LHCN-M2 (cell line): ENCODE measurements around the gene RDH11. TPM values are rescaled to one million over a fixed set of nuclear protein-coding genes. Genes with fewer than 3 reads are reported as not detected.
"Not testable (repeated sequence)": the region's sequence is repeated elsewhere in the genome, so short reads cannot be mapped to it uniquely, and the experiment has no call there.

Source experiments
- DNase-seq: peaks from one replicate; pipeline ENCODE4 v3.0.0-alpha.2; 2012; ENCODE audit warnings: low read depth
- polyA plus RNA-seq: library from polyadenylated mRNA; unstranded; fragments of >200 nt; gene quantifications from one replicate; pipeline ENCODE4 v1.2.1, GENCODE V29; 2012; ENCODE audit warnings: missing spikeins
- total RNA-seq: library from RNA; depleted of rRNA; stranded (reverse); fragments of >200 nt; gene quantifications from 2 replicates; pipeline ENCODE4 v1.2.3, GENCODE V29; 2014; rRNA removed

RDH11 gene, protein sequence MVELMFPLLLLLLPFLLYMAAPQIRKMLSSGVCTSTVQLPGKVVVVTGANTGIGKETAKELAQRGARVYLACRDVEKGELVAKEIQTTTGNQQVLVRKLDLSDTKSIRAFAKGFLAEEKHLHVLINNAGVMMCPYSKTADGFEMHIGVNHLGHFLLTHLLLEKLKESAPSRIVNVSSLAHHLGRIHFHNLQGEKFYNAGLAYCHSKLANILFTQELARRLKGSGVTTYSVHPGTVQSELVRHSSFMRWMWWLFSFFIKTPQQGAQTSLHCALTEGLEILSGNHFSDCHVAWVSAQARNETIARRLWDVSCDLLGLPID
- 69.7 and 78.0 TPM in 2 replicates for total RNA-seq
- 32.8 TPM for polyA plus RNA-seq

DNA sequence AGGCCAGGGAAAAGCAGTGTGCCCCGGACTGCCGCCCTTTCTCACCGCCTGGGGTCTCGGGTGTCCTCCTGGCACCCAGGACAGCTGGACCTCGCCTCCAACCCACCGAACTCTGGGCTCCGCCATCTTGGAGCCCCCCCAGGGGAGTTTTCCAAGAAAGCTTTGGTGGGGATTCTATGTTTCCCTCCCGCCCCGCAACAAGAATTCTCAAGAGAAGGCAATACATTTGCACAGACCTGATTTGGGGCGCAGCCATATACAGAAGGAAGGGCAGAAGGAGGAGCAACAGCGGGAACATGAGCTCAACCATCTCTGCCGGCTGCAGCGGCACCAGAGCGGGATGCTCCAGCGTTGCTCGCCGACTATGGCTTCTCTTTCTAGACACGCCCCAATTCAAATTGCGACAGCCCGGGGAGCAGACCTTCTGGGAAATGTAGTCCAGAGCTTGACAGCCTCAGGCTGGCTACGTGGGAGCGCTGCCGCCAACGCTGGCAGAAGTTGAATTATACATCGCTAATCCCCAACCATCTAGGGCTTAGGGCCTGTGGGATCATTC is at the start of gene RDH11:
TSS of gene RDH11 (minus strand) at position 371 of the 556 bp plus-strand sequence. CDS start at position 310, 61 bp downstream.
- peak; percentile 92 for DNase-seq

DNA sequence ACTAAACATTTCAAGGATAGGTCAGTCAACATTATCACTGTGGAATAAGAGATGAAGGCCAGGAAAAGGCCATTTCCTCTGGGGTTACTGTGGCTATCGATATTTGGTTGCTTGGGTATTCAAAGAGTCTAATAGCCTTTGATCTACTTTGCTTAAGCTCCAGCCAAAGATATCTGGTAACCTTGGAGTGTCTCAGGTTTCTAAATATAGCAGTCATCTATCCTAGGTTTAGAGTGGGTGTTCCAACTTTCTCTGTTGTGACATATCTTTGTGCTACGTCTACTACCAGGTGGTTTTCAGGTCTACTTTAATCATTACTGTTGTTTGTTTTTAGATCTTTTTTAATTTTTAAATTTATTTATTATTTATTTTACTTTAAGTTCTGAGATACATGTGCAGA is 48.5 kb upstream of the RDH11 start:
- no peak for DNase-seq

DNA sequence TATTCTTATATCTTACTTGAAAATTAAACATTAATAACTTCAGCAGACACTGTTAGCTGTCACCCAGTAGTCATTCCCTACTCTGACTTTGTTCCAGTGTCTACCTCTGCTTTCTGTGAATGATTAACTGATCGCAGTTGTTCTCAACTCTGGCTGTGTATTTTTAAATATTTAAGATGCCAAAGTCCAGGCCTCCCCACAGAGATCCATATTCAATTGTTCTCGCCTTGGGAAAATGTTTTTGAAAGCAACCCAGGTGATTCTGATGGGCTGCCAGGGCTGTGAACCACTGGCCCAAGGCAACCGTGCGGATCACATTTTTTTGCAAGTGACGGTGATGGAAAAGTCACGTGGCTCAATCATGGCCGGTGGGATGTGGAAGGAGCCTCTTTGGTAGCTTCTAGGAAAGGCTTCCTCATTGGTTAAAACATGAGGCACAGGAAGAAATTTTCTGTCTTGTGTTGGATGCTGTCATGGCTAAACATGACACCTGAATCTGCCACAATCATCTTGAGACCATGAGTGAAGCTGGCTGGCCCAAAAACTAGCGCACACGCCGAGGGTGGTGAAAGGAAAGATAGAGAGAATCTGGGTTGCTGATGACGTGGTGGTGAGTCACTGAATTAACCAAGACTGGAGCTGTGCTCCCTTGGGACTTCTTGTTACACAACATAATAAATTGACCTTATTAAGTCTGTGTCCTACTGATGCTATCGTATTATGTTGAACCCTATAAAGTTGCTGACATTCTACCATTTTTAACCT is 43.4 kb upstream of the RDH11 start:
- DNase-seq: peak; percentile 96

DNA sequence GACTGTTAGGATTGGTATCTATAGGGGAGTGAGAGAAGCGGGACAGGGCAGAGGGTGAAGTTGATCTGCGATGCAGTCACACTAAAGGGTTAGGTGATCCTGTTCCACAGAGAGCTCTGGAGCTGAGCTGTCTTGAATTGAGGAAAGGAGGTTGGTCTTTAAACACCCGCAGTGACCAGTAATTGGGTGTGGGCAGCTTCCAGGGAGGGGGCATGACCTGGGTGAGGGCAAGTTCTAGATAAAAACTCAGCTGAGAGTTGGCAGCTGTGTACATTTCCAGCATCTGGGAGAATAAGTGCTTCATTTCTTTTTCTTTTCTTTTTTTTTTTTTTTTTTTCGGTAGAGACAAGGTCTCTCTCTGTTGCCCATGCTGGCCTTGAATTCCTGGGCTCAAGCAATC is 41.2 kb upstream of the RDH11 start:
- no peak for DNase-seq

DNA sequence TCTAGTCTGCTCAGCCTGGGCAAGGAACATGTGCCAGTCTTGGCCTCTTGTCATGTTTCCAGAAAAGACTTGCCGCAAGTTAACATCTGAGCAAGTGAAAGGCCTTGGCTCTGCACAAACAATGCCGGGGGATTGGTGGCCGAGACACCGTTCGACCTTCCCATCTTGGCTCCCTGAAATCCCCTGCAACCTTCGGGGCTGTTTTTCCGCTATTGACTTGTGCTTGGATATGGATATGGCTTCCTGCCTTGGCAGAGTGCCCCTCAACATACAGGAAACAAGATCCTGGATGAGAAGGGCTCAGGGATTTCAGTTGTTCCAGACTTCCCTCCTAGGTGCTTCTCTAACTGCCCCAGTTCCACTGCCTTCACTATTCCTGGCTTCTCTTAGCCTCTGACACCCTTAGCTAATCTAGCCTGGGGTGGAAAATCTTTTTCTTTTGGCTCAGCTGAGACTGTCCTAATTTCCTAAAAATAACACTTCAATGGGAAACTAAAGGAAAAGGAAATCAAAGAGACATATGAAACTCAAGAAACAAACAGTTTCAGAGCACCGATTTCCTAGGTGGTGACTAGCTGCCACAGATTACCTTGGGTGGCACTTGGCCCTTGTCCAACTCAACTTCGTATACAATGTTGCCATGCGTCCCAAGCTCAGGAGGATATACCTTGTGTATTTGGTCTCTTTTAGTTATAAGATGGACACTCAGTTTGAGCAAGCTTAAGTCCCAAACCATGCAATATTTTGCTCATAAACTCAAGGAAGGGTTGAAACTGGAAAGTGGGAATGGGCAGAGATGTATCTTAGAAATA is 40.0 kb upstream of the RDH11 start:
- no peak for DNase-seq

DNA sequence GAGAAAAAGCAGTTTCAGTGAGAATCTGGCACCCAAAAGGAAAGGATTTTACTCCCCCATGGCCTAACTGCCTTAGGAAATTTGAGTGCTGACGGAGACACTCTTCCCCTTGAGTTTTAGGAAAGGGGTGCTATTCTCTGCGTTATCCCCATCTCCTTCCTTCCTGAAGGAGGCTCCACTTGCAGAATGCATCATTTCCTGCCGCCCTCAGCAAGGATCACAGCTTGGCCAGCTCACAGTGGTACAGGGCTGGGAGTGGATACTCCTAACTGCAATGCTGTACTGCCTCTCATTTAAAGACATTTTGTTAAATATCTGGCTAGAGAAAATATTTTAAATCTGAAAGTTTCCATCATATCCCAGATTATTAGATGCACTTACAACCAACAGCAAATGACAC is 39.1 kb upstream of the RDH11 start:
- DNase-seq: peak; percentile 16

DNA sequence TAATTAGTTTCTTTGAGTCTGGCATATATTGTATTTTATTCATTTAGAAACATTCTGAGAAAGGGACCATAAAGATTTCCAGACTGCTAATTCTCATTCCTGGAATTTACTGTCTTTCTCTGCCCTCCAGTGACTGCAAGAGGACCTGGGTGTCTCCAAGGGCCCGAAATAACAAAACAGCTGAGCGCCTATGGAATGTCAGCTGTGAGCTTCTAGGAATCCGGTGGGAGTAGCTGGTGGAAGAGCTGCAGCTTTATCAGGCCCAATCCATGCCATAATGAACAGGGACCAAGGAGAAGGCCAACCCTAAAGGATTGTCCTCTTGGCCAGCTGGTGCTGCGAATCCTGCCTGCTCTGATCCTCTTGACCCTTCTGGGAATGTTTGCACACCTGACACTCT is 38.1 kb upstream of the RDH11 start:
- peak; percentile 35 for DNase-seq

DNA sequence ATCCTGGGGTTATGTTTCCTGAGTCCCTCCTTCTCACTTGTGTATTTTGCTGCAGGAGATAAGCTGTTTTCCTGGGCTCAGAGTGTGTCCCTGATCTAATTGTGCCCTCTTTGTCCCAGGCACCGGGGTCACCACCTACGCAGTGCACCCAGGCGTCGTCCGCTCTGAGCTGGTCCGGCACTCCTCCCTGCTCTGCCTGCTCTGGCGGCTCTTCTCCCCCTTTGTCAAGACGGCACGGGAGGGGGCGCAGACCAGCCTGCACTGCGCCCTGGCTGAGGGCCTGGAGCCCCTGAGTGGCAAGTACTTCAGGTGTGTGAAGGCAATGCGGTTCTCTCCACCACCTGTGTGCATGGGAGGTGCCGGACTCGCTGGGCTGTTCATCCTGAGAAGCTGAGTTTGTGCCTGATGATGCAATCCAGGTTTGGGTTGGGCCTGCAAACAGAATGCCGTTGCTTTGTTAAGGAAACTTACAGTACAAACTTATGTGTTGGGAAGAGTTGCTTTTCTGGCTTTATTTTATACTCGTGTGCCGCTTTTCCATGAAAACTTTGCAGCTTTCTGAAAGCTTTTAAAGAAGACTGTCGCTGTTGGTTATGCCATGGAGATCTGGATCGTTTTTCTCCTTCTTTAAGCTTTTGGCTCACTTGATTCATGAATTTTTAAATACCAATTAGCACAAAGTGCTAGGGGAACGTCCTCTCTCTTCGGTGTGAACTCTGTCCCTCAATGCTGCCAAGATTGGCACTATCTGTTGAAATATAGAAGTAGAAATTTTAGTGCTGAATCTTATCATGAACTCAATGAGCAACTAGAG is 33.7 kb upstream of the RDH11 start:
- DNase-seq: no peak

DNA sequence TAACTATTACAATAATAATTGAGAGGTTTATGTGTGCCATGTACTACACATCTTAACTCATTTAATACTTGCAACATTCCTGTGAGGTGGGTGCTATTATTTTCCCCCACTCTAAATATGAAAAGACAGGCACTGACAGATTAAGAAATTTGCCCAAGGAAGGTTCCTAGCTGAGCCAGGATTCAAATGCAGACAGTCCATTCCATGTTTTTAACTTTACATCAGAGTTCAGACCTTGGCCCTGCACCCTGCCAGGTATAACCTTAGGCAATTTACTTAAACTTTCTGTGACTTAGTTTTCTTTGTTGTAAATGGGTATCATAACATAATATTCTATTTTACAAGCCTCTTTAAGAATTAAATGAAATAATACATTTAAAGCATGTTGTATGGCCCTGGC is 32.7 kb upstream of the RDH11 start:
- DNase-seq: no peak

DNA sequence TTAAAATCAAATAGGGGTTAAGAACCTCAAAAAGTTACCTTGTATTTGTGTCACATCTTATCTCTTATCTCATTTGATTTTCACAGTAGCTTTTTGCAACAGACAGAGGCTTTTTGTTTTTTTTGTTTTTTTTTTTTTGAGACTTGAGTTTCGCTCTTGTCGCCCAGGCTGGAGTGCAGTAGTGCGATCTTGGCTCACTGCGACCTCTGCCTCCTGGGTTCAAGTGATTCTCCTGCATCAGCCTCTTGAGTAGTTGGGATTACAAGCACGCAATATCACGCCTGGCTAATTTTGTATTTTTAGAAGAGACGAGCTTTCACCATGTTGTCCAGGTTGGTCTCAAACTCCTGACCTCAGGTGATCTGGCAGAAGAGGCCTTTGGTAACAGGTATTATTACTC is 31.8 kb upstream of the RDH11 start:
- no peak for DNase-seq

DNA sequence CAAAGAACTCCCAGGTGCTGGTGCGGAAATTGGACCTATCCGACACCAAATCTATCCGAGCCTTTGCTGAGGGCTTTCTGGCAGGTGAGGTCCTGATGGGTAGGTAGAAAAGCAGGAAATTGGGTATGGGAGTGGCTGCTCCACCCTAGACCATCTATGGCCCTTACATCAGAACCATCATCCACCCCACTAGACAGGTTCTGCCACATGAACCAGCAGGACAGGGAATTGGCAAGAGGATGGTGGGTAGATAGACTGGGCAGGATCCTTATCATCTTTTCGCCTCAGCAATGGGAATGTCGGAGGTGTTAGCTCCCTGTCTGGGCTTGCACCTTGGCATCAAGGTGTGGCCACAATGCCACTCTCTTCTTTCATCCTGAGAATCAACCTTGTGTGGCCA is 29.6 kb upstream of the RDH11 start:
- DNase-seq: no peak

DNA sequence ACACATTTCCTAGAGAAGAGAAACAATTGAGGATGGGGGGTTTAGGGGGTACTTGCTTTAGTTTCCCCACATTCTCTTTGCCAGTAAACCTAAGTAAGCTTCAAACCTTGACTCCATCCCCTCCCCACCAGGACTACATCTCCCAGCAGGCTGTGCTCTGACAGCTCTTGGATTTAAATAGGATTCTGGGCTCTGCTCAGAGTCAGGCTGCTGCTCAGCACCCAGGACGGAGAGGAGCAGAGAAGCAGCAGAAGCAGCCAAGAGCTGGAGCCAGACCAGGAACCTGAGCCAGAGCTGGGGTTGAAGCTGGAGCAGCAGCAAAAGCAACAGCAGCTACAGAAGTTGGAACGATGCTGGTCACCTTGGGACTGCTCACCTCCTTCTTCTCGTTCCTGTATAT is 26.7 kb upstream of the RDH11 start:
- peak; percentile 38 for DNase-seq

DNA sequence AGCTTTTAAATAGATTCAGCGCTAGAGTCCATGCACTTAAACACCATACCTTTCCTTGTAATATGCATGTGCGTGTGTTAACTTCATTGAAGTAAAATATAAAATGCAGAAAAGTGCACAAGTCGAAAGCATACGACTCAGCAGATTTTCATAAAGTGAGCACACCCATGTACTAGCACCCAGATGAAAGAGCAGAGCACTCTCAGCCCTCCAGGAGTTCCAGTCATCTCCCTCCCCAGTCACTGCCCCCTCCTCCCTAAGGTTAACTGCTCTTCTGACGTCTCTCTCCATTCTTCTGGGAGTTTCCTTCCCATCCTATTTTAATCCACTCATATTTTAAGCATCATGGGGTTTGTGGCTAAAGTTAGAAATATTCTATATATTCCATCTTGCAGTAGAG is 26.3 kb upstream of the RDH11 start:
- no peak for DNase-seq

DNA sequence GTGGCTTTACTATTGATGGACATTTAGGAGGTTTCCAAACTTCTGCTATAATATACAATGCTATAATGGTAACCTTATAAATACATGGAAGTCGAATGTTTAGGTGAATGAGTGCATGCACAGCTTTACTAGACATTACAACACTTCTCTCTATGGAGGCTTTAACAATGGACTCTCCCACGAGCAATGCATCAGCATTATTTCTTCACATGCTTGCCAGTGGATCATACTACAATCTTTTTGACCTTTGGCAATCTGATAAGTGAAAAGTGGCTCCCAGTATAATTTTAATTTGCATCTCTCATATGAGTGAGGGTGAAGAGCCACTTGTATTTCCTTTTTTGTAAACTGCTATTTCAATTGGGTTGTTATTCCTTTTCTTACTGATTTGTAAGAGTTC is 24.3 kb upstream of the RDH11 start:
- DNase-seq: no peak

DNA sequence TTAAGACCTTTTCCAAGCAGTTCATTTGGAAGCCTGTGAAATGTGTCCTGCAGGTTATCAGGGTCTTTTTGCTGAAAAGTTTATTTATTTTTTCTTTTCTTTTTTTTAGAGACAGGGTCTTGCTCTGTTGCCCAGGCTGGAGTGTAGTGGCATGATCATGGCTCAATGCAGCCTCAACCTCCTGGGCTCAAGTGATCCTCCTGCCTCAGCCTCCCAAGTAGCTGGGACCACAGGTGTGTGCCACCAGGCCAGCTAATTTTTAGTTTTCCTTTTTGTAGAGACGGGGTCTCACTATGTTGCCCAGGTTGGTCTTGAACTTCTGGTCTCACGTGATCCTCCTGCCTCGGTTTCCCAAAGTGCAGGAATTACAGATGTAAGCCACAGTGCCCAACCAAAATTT is 23.8 kb upstream of the RDH11 start:
- not testable (repeated sequence) for DNase-seq

DNA sequence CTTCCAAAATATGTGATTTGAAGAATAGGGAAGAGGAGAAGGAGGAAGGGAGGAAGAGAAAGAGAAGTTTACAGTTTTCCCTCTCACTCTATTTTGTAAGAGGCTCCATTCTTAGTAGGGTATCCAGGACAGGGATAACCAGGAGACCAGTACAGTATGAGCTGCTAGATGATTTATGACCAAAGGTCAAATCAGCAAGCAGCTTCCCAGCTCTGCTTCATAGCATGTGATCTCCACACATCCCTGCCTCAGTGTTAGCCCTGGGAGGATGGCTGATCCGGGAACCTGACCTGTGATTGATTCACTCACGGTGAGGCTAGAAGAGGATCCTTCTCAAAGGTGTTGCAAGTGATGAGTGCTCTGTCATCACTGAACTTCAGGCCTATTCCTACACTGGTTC is 22.7 kb upstream of the RDH11 start:
- no peak for DNase-seq

DNA sequence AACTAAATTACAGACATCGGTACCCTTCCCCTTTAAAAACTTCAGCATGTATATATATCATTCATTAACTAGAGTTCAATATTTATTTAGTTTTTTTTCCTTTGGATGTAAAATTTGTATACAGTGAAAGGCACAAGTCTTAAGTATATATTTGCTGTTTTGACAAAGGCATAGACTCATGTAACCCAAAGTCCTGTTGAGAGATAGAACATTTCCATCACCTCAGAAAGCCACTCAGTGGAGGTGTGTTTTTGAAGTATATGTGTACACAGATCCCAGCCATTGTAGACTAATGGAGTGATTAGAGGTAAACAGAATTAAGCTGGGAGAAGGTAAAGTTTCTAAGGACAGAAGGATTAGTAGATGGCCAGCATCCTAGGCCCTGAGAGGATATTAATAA is 21.5 kb upstream of the RDH11 start:
- no peak for DNase-seq

DNA sequence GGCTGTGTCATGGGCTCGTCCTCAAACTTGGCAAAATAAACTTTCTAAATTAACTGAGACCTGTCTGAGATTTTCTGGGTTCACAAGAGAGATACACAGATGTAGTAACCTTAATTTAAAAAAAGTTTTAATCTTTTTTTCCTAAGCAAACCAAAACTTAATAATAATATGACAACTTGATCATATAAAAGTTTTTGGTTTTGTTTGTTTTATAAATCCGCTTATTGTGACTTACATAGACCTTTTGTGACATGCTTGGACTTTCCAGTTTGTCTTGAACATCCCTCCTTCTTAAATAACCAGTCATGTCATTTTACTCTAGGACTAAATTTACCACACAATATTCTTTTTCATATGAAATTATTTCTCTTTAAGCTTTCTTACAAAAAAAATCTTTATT is 14.6 kb upstream of the RDH11 start:
- peak; percentile 30 for DNase-seq

DNA sequence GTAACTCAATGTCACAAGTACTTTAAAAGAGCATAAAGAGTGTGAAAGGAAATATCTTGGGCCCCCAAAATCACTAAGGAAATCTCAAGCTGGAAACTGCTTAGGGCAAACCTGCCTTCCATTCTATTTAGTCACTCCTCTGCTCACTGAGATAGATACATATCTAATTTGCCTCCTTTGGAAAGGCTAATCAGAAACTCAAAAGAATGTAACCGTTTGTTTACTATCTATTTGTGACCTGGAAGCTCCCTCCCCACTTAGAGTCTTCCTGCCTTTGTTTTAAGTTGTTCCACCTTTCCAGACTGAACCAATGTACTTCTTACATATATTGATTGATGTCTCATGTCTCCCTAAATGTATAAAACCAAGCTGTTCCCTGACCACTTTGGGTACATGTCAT is 14.2 kb upstream of the RDH11 start:
- not testable (repeated sequence) for DNase-seq

DNA sequence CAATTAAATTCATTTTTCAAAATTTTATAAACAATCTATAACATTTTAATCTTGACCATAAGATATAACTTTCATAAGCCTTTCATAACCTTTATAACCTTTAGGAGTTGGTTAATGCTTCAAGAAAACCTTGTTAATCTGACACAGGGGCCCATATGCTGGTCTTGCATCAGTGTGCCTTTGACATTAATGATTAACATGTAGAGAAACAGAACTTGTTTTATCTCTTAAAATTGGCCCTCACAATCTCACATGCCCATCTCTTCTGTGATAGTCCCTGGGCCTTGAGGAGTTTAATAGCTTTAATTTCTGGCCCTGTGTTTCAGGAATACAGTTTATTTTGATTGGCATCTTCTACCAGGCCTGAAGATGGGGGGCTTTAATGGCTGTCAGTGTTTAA is 13.8 kb upstream of the RDH11 start:
- not testable (repeated sequence) for DNase-seq

DNA sequence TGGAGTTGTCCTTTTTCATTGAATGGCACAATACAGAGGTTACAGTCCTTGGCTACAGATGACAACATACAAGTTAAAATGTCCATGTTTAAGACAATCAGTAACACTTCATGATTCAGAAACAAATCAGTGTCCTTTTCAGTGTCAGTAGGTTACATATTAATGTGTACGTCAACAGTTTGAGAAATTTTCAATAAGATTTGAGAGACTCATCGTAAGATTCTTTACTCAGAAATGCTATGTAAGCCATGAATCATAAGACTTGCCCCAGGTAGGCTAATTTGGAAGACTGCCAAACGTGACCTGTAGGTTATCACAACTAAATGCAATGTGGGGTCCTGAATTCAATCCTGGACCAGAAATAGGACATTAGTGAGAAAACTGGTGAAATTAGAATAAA is 9.6 kb upstream of the RDH11 start:
- no peak for DNase-seq
